Amniotic stem cell (primary cell): Measurements from ENCODE around the gene MPP4.
"Not testable (repeated sequence)": the region's sequence is repeated elsewhere in the genome, so short reads cannot be mapped to it uniquely, and the experiment has no call there.

Experiments
- DNase-seq: peaks from one replicate; lab custom pipeline; 2025; lab: John Stamatoyannopoulos, UW

Gene MPP4

DNA sequence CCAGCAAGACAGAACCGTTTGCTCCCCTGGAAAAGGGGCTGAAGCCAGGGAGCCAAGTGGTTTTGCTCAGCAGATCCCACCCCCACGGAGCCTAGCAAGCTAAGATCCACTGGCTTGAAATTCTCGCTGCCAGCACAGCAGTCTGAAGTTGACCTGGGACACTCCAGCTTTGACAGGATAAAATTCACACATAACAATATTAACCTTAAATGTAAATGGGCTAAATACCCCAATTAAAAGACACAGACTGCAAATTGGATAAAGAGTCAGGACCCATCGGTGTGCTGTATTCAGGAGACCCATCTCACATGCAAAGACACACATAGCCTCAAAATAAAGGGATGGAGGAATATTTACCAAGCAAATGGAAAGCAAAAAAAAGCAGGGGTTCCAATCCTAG lies 27.2 kb downstream of the MPP4 start:
- DNase-seq = not testable (repeated sequence)

GRCh38 chr2:201669865-201670264 lies 28.6 kb downstream of the MPP4 start:
- no peak for DNase-seq

DNA sequence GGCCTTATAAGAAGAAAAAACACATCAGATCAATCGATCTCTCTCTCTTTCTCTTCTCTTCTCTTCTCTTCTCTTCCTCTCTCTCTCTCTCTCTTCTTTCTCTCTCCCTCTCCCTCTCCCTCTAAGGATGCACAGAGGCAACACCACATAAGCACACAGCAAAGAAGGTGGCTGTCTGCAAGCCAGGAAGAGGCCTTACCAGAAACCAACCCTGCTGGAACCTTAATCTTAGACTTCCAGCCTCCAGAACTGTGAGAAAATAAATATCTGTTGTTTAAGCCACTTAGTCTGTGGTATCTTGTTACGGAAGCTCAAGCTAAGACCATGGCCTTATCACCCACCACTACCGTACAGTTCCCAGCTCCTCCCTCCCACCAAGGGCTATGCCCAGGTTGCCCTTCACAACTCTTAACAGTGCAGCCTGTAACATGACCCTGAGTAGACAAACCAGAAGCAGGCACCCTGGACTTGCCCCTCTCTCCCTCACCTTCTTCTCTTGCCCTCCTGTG lies 30.0 kb downstream of the MPP4 start:
- DNase-seq = no peak

GRCh38 chr2:201664334-201664733 lies 34.1 kb downstream of the MPP4 start:
- DNase-seq = no peak

GRCh38 chr2:201661366-201661765 lies 37.1 kb downstream of the MPP4 start:
- DNase-seq = no peak

- DNase-seq = no peak
Measured at GRCh38 chr2:201660293-201660895, 38.0 kb downstream of the MPP4 start.

GRCh38 chr2:201656740-201657139 lies 41.7 kb downstream of the MPP4 start:
- DNase-seq = no peak

GRCh38 chr2:201656102-201656501 lies 42.3 kb downstream of the MPP4 start:
- DNase-seq = no peak

GRCh38 chr2:201654616-201655384 lies 43.6 kb downstream of the MPP4 start:
- no peak for DNase-seq

DNA sequence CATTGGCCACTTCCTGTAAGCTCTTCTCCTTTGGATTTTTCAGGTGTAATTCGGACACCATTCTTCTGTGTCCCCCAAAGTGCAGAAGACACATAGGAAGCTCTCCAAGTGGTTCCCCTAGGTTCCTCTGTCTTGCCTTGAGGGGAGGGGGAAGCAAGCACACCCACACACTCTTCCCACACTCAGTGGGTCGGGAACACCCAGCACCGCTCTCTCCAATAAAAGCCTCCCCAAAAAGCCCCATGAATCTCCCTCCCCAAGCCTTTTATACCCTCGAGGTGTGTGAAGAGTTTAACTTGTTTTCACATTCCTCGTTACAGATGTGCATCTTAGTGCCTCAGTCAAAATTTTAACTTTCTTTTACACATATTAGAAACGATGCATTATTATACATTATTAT lies 45.2 kb downstream of the MPP4 start:
- DNase-seq = no peak

- no peak for DNase-seq
Measured at GRCh38 chr2:201649442-201649841, 49.0 kb downstream of the MPP4 start.

DNA sequence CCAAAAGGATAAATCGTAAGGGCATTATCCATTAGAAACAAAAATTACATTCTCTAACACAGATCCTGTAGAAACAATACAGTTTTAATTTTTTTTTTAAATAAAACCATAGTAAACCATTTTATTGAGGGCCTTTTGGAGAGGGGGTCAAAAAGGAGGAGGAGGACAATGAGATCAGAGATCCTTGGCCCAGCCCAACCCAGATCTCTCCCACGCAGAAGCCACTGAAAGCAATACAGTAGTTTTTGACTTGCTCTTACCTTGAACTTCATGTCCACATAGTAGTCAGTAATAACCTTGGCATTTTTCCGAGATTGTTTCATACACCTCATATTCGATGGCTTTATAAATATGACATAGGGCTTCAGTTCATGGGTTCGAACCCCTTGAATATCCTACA lies 51.0 kb downstream of the MPP4 start:
- DNase-seq = no peak

DNA sequence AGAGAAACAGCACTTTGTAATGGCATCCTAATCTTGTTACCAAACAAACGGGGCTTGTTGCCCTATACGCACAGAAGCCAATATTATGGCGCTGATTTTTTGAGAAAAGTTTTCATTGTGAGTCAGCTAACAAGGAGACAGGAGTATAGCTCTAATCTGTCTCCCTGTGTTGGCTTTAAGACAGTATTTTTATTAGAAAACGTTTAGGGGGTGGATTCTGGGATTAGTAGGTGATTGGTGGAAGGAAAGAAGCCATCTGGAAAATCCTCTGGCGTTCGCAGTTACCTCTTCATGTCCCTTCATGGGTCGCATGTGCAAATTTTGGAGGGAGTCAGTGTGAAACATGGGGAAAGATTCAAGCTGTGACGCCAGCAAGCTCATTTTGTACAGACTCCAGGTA lies 54.4 kb downstream of the MPP4 start:
- DNase-seq = no peak

GRCh38 chr2:201643216-201643890 lies 55.1 kb downstream of the MPP4 start, which contains the start of gene TMEM237:
Gene TMEM237, minus strand, starts transcription at chr2:201643503. Its CDS starts 103 bp downstream, at chr2:201643400.
- DNase-seq = no peak

DNA sequence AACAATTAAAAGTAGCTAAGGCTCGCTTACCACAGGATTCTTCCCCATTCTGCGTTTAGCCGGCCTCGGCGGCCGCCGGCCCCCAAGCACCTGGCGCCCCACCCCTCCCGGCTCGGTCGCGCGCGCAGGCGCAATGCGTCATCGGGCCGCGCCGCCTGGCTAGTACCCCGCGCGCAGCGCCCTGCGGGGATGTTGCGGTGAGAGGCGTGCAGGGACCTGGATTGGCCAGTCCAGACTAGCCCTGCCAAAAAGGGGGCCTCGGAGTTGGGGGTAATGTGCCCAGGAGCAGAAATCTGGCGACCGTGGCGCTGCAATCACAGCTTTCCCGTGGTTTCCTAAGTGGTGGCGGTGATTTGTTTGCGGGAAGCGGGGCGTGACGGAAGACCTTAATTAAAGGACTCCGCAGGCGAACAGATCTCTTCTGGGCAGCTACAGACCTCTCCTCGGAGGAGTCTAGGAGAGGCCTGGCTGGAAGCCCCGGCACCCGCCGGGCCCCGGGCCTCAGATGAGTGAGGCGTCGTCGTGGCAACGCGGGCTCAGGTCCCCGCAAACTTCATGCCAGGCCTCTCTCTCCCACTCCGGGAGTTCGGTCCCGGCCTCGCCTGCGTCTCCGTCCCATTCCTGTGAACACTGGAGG lies 55.7 kb downstream of the MPP4 start:
- no peak for DNase-seq

GRCh38 chr2:201642086-201642578 lies 56.3 kb downstream of the MPP4 start:
- no peak for DNase-seq

DNA sequence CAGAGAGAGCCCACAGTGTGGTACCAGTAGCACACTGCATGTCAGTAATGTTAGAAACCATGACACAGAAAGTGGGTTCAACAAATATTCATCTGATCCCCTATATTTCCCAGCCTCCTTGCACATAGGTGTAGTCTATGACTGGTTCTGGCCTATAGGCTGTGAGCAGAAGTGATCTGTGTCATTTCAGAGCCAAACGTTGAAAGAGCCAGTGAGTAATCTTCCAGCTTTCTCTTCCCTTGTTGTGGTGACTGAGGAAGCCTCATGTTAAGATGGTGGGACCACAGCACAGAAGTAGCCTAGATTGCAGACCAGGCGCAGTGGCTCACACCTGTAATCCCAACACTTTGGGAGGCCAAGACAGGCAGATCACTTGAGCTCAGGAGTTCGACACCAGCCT lies 59.2 kb downstream of the MPP4 start:
- no peak for DNase-seq

GRCh38 chr2:201638326-201638725 lies 60.1 kb downstream of the MPP4 start:
- no peak for DNase-seq

DNA sequence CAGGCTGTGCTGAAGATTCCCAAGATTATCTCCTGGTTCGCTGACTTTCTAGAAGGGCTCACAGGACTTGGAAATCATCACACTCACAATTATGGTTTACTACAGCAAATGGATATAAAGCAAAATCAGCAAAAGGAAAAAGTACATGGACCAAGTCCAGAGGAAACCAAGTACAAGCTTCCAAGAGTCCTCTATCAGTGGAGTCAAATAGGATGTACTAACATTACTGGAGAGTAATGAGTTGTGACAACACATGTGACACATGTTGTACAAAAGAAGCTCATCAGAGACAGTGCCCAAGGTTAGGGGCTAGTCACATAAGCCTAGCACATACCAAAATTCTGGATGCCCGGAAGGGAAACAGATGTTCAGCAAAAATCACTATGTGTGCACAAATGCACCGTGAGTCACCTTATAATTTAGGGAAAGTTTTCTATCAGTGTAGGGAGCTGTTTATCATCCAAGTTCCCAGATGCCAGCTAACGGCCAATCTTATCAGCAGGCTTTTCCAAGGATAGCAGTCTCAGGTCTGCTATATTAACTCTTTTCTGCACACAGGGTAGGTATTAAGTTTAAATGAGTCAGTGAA lies 64.7 kb downstream of the MPP4 start:
- no peak for DNase-seq

GRCh38 chr2:201631041-201631440 lies 67.4 kb downstream of the MPP4 start:
- no peak for DNase-seq

DNA sequence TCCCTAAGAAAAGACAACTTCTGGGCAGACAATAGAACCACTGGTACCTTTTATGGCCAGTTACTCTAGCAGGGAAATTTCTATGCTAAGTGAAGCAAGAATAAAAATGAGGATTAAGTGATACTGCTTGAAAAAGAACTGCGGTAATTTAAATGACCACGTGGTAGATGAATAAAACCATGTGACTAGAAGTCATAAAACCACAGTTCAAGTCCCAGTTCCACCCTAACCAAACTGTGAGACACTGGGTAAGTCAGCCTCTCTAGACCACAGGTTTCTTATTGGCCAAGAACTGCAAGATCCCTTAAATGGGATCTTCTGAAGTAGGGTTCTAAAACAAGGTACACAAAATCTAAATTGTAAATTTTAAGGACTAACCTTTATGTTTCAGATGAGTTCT lies 67.9 kb downstream of the MPP4 start:
- DNase-seq = no peak

DNA sequence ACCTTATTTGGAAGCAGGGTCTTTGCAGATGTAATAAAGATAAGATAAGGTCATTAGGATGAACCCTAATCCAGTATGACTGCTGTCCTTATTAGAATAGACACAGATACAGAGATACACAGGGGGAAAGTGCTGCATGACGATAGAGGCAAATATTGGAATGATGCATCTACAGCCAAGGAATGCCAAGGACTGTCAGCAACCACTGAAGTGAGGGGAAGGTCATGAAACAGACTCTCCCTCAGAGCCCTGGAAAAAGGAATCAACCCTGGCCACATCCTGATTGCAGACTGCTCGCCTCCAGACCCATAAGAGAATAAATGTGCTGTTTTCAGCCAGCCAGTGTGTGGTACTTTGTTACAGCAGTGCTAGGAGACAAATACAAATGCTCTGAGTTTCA lies 69.9 kb downstream of the MPP4 start:
- no peak for DNase-seq
